ENCODE results near the gene HINT3.
A peak's percentile ranks its signal among the peaks of the same experiment; 100 is the strongest.
"Not testable (repeated sequence)": the region's sequence is repeated elsewhere in the genome, so short reads cannot be mapped to it uniquely, and the experiment has no call there.

Gene HINT3

GRCh38 chr6:126002755-126003679 lies 46.4 kb downstream of the HINT3 start:
- DNase-seq (ENCODE audit: low read depth), result no peak

- DNase-seq (ENCODE audit: low read depth), result no peak
Observed at GRCh38 chr6:126007800-126008199, 51.2 kb downstream of the HINT3 start.

GRCh38 chr6:126010040-126010439 lies 53.5 kb downstream of the HINT3 start:
- no peak for DNase-seq (ENCODE audit: low read depth)

GRCh38 chr6:126015863-126016262 lies 59.3 kb downstream of the HINT3 start:
- DNase-seq (ENCODE audit: low read depth), result no peak

- no peak for DNase-seq (ENCODE audit: low read depth)
Observed at GRCh38 chr6:126016591-126016990, 60.0 kb downstream of the HINT3 start.

- DNase-seq (ENCODE audit: low read depth), result no peak
Observed at GRCh38 chr6:126017668-126018067, 61.1 kb downstream of the HINT3 start.

- DNase-seq (ENCODE audit: low read depth), result no peak
Observed at GRCh38 chr6:126020305-126021050, 63.9 kb downstream of the HINT3 start.

GRCh38 chr6:126023474-126023873 lies 66.9 kb downstream of the HINT3 start:
- DNase-seq (ENCODE audit: low read depth), result not testable (repeated sequence)

GRCh38 chr6:126026001-126026400 lies 69.4 kb downstream of the HINT3 start:
- DNase-seq (ENCODE audit: low read depth), result no peak

GRCh38 chr6:126027601-126028000 lies 71.0 kb downstream of the HINT3 start:
- DNase-seq (ENCODE audit: low read depth), result peak; percentile 59

Measured in stromal cell of bone marrow (primary cell).